Activated gamma-delta T cell treated with Interleukin-2 at 50 U/mL for 16 hours (primary cell): Measurements from ENCODE around the gene SLC30A3.
"Not testable (repeated sequence)": the region's sequence is repeated elsewhere in the genome, so short reads cannot be mapped to it uniquely, and the experiment has no call there.

Source experiments
- DNase-seq: peaks from one replicate; pipeline ENCODE4 v3.0.0-alpha.2; 2020

The SLC30A3 gene

GRCh38 chr2:27284996-27285395, 22.1 kb upstream of the SLC30A3 start:
- no peak for DNase-seq

GRCh38 chr2:27282892-27283291, 20.0 kb upstream of the SLC30A3 start:
- no peak for DNase-seq

GRCh38 chr2:27281855-27282559, 19.2 kb upstream of the SLC30A3 start, which contains the start of gene TRIM54:
TRIM54 (plus strand) TSS chr2:27282429; CDS start chr2:27282732, 303 bp downstream.
- DNase-seq: no peak

- DNase-seq: no peak
These were observed 18.6 kb upstream of the SLC30A3 start for GRCh38 chr2:27281442-27281841.

GRCh38 chr2:27280826-27281225, 18.0 kb upstream of the SLC30A3 start:
- DNase-seq: no peak

- no peak for DNase-seq
These were observed 15.2 kb upstream of the SLC30A3 start for GRCh38 chr2:27278010-27278409.

GRCh38 chr2:27275211-27276150, 12.6 kb upstream of the SLC30A3 start, which contains the start of gene DNAJC5G:
DNAJC5G (plus strand) TSS chr2:27275433; CDS start chr2:27276729, 1,296 bp downstream.
- DNase-seq: no peak

- not testable (repeated sequence) for DNase-seq
These were observed 10.0 kb upstream of the SLC30A3 start for GRCh38 chr2:27272537-27273522.

- DNase-seq: no peak
These were observed 8.9 kb upstream of the SLC30A3 start for GRCh38 chr2:27271631-27272340.

GRCh38 chr2:27270670-27271069, 7.8 kb upstream of the SLC30A3 start:
- DNase-seq: no peak

- no peak for DNase-seq
These were observed 7.3 kb upstream of the SLC30A3 start for GRCh38 chr2:27270131-27270530.

- DNase-seq: not testable (repeated sequence)
These were observed 5.4 kb upstream of the SLC30A3 start for GRCh38 chr2:27268296-27268695.

- no peak for DNase-seq
These were observed 2.7 kb upstream of the SLC30A3 start for GRCh38 chr2:27265536-27265870.

- peak; percentile 45 for DNase-seq
These were observed 2.1 kb upstream of the SLC30A3 start for GRCh38 chr2:27264753-27265535.

- no peak for DNase-seq
These were observed 1.5 kb upstream of the SLC30A3 start for GRCh38 chr2:27264253-27264752.

GRCh38 chr2:27263287-27264252, 723 bp upstream of the SLC30A3 start:
- DNase-seq: no peak

- DNase-seq: no peak
These were observed 935 bp downstream of the SLC30A3 start for GRCh38 chr2:27261926-27262298.

- DNase-seq: no peak
These were observed 1.5 kb downstream of the SLC30A3 start for GRCh38 chr2:27261241-27261925.

GRCh38 chr2:27258051-27258450, 4.8 kb downstream of the SLC30A3 start:
- DNase-seq: no peak
